Tibial nerve (tissue), 4 donors: ENCODE results near the gene ALLC. TPM values are rescaled to one million over a fixed set of nuclear protein-coding genes. Genes with fewer than 3 reads are reported as not detected.
"Not testable (repeated sequence)": the region's sequence is repeated elsewhere in the genome, so short reads cannot be mapped to it uniquely, and the experiment has no call there.

Experiments
- DNase-seq, 2 donors: peaks; one replicate each; pipeline ENCODE4 v3.0.0-alpha.2; 2019; ENCODE audit warnings: low spot score in 2 of 2
- H3K27ac ChIP-seq, 4 donors: fragments of 200-600 bp; sonication (generic) in 3 of 4; one replicate each; pipeline ENCODE4 v1.5.1; 2017 to 2019; ENCODE audit warnings: mild to moderate bottlenecking in 1 of 4
- H3K27me3 ChIP-seq, 2 donors: fragments of 200-600 bp; sonication (generic) in 1 of 2; one replicate each; pipeline versions ENCODE4 v1.5.1 to v1.6.0; 2017 to 2019
- H3K36me3 ChIP-seq, 3 donors: fragments of 200-600 bp; sonication (generic); one replicate each; pipeline ENCODE4 v1.5.1; 2018 to 2019
- H3K4me1 ChIP-seq, 4 donors: fragments of 200-600 bp; sonication (generic) in 3 of 4; one replicate each; pipeline ENCODE4 v1.5.1; 2017 to 2019
- H3K4me3 ChIP-seq, 4 donors: fragments of 200-600 bp; sonication (generic) in 3 of 4; one replicate each; pipeline ENCODE4 v1.5.1; 2017 to 2019; ENCODE audit warnings: mild to moderate bottlenecking in 1 of 4, moderate library complexity in 1 of 4
- H3K9me3 ChIP-seq, 4 donors: fragments of 200-600 bp; sonication (generic) in 3 of 4; one replicate each; pipeline ENCODE4 v1.5.1; 2017 to 2019
- CTCF ChIP-seq, 5 experiments: fragments of 200-600 bp in 3 of 5; fragments of 450-650 bp in 2 of 5; sonication (generic) in 3 of 5; IDR thresholded peaks; one replicate each; pipeline ENCODE4 v1.5.1; 2016 to 2019; ENCODE audit warnings: antibody characterized with exemption in 5 of 5, mild to moderate bottlenecking in 3 of 5, moderate library complexity in 2 of 5
- EP300 ChIP-seq, 2 donors: sonication (generic); formaldehyde crosslinking; IDR thresholded peaks; one replicate each; pipeline ENCODE4 v1.6.1; 2017; ENCODE audit warnings: antibody characterized with exemption in 2 of 2, mild to moderate bottlenecking in 1 of 2
- POLR2A ChIP-seq, 2 donors: fragments of 450-650 bp; IDR thresholded peaks; one replicate each; pipeline ENCODE4 v1.6.1; 2017; ENCODE audit warnings: antibody characterized with exemption in 2 of 2, mild to moderate bottlenecking in 2 of 2, moderate library complexity in 2 of 2
- WGBS, 2 donors: methylation state at CpG; one replicate each; pipeline ENCODE4 v1.1.5; 2018; 5-methylcytosine and 5-hydroxymethylcytosine counted together
- total RNA-seq, 4 donors: library from RNA; depleted of rRNA; stranded (reverse); fragments of >200 nt; gene quantifications; one replicate each; pipeline ENCODE4 v1.1.0, GENCODE V29; 2016

The ALLC gene
- total RNA-seq, 4 donors from 2014 or later = 5.7 to 16.6 (median 12.2) TPM

- Histone ChIP-seq H3K36me3 (no peaks in the 10 kb centered on the region), H3K4me1 (no peaks in the 10 kb centered on the region), H3K9me3 (peaks cover 0 to 24% (median 0%) of the 10 kb centered on the region in 4 donors), H3K4me3 (no peak overlapping the region), H3K27me3 (no peaks in the 10 kb centered on the region), H3K27ac (no peak overlapping the region)
- 95 to 96% methylated on average over 21 of the region's 21 CpGs for WGBS, 2 donors
- TF ChIP-seq POLR2A (IDR thresholded peaks at IDR 0.05) (no peak), CTCF (IDR thresholded peaks at IDR 0.05) (no peak), EP300 (IDR thresholded peaks at IDR 0.05) (no peak)
- DNase-seq = no peak
Observed at GRCh38 chr2:3617198-3617890, 40.7 kb upstream of the ALLC start.

DNA sequence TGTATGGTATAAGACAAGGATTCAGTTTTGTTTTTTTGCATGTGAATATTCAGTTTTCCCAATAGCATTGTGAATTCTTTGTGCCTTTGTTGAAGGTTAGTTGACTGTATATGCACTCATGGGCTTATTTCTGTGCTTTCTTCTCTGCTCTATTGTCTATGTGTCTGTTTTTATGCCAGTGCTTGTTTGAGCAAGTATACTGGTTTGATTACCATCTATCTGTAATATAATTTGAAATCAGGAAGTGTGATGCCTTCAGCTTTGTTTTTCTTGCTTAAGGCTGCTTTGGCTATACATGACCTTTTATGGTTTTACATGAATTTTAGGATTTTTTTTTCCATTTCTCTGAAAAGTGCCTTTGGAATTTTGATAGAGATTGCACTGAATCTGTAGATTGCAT lies 39.6 kb upstream of the ALLC start:
- TF ChIP-seq EP300 (IDR thresholded peaks at IDR 0.05) (no peak), CTCF (IDR thresholded peaks at IDR 0.05) (no peak), POLR2A (IDR thresholded peaks at IDR 0.05) (no peak)
- Histone ChIP-seq H3K36me3 (no peaks in the 10 kb centered on the region), H3K4me3 (no peak overlapping the region), H3K9me3 (peaks cover 0 to 32% (median 0%) of the 10 kb centered on the region in 4 donors), H3K27me3 (no peaks in the 10 kb centered on the region), H3K27ac (no peak overlapping the region), H3K4me1 (no peaks in the 10 kb centered on the region)
- DNase-seq = no peak

GRCh38 chr2:3619033-3619432 lies 39.0 kb upstream of the ALLC start:
- no peak overlapping the region for H3K4me3 ChIP-seq
- no peaks in the 10 kb centered on the region for H3K4me1 ChIP-seq
- WGBS, 2 donors = 94 to 95% methylated on average over 2 of the region's 2 CpGs
- no peaks in the 10 kb centered on the region for H3K36me3 ChIP-seq
- H3K27me3 ChIP-seq = no peaks in the 10 kb centered on the region
- H3K27ac ChIP-seq = no peak overlapping the region
- peaks cover 0 to 32% (median 0%) of the 10 kb centered on the region in 4 donors for H3K9me3 ChIP-seq
- TF ChIP-seq EP300 (IDR thresholded peaks at IDR 0.05) (no peak), POLR2A (IDR thresholded peaks at IDR 0.05) (no peak), CTCF (IDR thresholded peaks at IDR 0.05) (no peak)
- DNase-seq = no peak

- H3K9me3 ChIP-seq = peaks cover 0 to 30% (median 0%) of the 10 kb centered on the region in 4 donors
- not testable (repeated sequence) for H3K4me1 ChIP-seq, H3K4me3 ChIP-seq, H3K27ac ChIP-seq, H3K36me3 ChIP-seq, H3K27me3 ChIP-seq, DNase-seq
- 93 to 96% methylated on average over 9 of the region's 9 CpGs for WGBS, 2 donors
Observed at GRCh38 chr2:3619661-3620060, 38.3 kb upstream of the ALLC start.

DNA sequence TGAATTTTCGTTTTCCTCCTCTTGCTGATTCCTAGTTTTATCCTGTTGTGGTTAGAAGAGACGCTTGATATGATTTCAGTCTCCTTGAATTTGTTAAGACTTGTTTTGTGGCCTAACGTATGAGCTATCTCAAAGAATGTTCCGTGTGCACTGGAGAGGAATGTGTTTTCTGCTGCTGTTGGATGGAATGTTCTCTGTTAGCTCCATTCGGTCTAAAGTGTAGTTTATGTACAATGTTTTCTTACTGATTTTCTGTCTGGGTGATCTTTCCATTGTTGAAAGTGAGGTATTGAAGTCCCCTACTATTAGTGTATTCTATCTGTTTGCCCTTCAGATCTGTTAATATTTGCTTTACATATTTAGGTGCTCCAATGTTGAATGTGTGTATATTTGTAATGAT lies 37.2 kb upstream of the ALLC start:
- no peaks in the 10 kb centered on the region for H3K4me1 ChIP-seq
- WGBS, 2 donors = 81 to 82% methylated on average over 5 of the region's 5 CpGs
- H3K27ac ChIP-seq = no peak overlapping the region
- no peak for TF ChIP-seq POLR2A (IDR thresholded peaks at IDR 0.05)
- no peaks in the 10 kb centered on the region for H3K36me3 ChIP-seq
- no peak for DNase-seq
- no peaks in the 10 kb centered on the region for H3K27me3 ChIP-seq
- H3K4me3 ChIP-seq = no peak overlapping the region
- H3K9me3 ChIP-seq = peaks cover 0 to 20% (median 0%) of the 10 kb centered on the region in 4 donors

GRCh38 chr2:3622967-3623366 lies 35.0 kb upstream of the ALLC start:
- DNase-seq = no peak
- H3K9me3 ChIP-seq = peaks cover 0 to 19% (median 0%) of the 10 kb centered on the region in 4 donors
- H3K27ac ChIP-seq = no peak overlapping the region
- no peaks in the 10 kb centered on the region for H3K36me3 ChIP-seq
- 64 to 96% methylated on average over 1 of the region's 1 CpG for WGBS, 2 donors
- no peaks in the 10 kb centered on the region for H3K27me3 ChIP-seq
- no peak overlapping the region for H3K4me3 ChIP-seq
- peaks cover 0 to 5% (median 0%) of the 10 kb centered on the region in 4 donors for H3K4me1 ChIP-seq
- no peak for TF ChIP-seq CTCF (IDR thresholded peaks at IDR 0.05)
